DND-41 (cell line): ENCODE data around the gene FAM181B.

Source experiments
- ATAC-seq: fragments of 200-7000 bp; cut with Tn5 transposase; 3 replicates; pipeline ENCODE4 v1.9.1; 2021; ENCODE audit warnings: low read depth; ENCODE audit not compliant: insufficient read depth
- DNase-seq: peaks from one replicate; pipeline ENCODE4 v3.0.0-alpha.2; 2020
- H2AFZ ChIP-seq: 2 replicates; pipeline ENCODE4 v1.6.0; 2012; ENCODE audit warnings: low read depth, low read length
- H3K27ac ChIP-seq: 2 replicates; pipeline ENCODE4 v1.5.1; 2012; ENCODE audit warnings: low read length, inconsistent platforms
- H3K27me3 ChIP-seq: fragments of 200-600 bp; sonication (generic); 2 replicates; pipeline ENCODE4 v1.6.0; 2012; ENCODE audit warnings: low read length, mild to moderate bottlenecking, inconsistent platforms; ENCODE audit not compliant: insufficient read depth, poor library complexity
- H3K36me3 ChIP-seq: 2 replicates; pipeline ENCODE4 v1.5.1; 2012; ENCODE audit warnings: low read length, inconsistent platforms; ENCODE audit not compliant: insufficient read depth
- H3K4me1 ChIP-seq: 2 replicates; pipeline ENCODE4 v1.5.1; 2012; ENCODE audit warnings: mild to moderate bottlenecking, low read length; ENCODE audit not compliant: insufficient read depth
- H3K4me2 ChIP-seq: 2 replicates; pipeline ENCODE4 v1.6.0; 2012; ENCODE audit warnings: mild to moderate bottlenecking, moderate library complexity, low read length, inconsistent platforms; ENCODE audit not compliant: insufficient read depth
- H3K4me3 ChIP-seq, 2 experiments: fragments of 200-600 bp in 1 of 2; shearing (Covaris generic) in 1 of 2; 2 replicates each; pipeline ENCODE4 v1.5.1; 2012 to 2016; ENCODE audit warnings: inconsistent platforms in 2 of 2, low read length in 2 of 2, mild to moderate bottlenecking in 2 of 2, low read depth in 1 of 2, moderate library complexity in 1 of 2
- H3K79me2 ChIP-seq: 2 replicates; pipeline ENCODE4 v1.6.0; 2012; ENCODE audit warnings: low read length, inconsistent platforms; ENCODE audit not compliant: insufficient read depth
- H3K9ac ChIP-seq: 2 replicates; pipeline ENCODE4 v1.6.0; 2012; ENCODE audit warnings: low read depth, mild to moderate bottlenecking, inconsistent platforms, low read length, moderate library complexity
- H3K9me3 ChIP-seq: 2 replicates; pipeline ENCODE4 v1.5.1; 2012; ENCODE audit warnings: low read length, moderate library complexity, mild to moderate bottlenecking, inconsistent platforms; ENCODE audit not compliant: insufficient read depth, severe bottlenecking
- H4K20me1 ChIP-seq: 2 replicates; pipeline ENCODE4 v1.6.0; 2012; ENCODE audit warnings: low read length; ENCODE audit not compliant: insufficient read depth
- EZH2 ChIP-seq: IDR thresholded peaks from 3 replicates; pipeline ENCODE4 v1.6.1; 2012; ENCODE audit warnings: borderline replicate concordance, low read depth, mild to moderate bottlenecking, moderate library complexity, low read length, inconsistent platforms; ENCODE audit not compliant: severe bottlenecking
- TF ChIP-seq, protein P1 (sequence below): IDR thresholded peaks from 2 replicates; pipeline ENCODE4 v1.5.1; 2012; ENCODE audit warnings: borderline replicate concordance, low read length, moderate library complexity, mild to moderate bottlenecking; ENCODE audit not compliant: poor library complexity, severe bottlenecking; ENCODE audit errors: extremely low read depth

FAM181B gene

DNA sequence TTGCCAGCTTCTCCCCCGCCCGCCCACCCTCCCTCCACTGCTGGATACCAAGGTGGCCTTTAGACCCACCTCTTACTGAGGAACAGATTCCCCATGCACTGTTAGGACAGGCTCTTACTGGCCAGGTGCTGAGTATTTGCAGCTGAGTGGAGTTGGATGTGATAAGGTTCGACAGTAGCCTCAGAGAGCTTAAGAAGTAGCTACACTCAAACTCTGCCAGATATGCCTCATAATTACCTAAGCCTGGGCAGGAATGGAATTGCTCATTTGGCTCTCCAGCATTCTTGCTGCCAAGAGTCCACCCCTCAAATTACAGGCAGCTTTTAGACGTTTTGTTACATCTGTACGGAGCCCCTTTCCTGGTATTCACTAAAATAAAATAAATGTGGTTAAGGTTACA, 9.6 kb downstream of the FAM181B start:
- ATAC-seq (no peak), DNase-seq (no peak)
- H3K4me3 ChIP-seq, result no peak overlapping the region
- no peaks in the 10 kb centered on the region for H3K36me3 ChIP-seq
- H3K79me2 ChIP-seq, result no peaks in the 10 kb centered on the region
- H2AFZ ChIP-seq, result no peak overlapping the region
- no peak overlapping the region for H3K9ac ChIP-seq
- TF ChIP-seq EZH2, result no peak
- TF ChIP-seq, protein P1, sequence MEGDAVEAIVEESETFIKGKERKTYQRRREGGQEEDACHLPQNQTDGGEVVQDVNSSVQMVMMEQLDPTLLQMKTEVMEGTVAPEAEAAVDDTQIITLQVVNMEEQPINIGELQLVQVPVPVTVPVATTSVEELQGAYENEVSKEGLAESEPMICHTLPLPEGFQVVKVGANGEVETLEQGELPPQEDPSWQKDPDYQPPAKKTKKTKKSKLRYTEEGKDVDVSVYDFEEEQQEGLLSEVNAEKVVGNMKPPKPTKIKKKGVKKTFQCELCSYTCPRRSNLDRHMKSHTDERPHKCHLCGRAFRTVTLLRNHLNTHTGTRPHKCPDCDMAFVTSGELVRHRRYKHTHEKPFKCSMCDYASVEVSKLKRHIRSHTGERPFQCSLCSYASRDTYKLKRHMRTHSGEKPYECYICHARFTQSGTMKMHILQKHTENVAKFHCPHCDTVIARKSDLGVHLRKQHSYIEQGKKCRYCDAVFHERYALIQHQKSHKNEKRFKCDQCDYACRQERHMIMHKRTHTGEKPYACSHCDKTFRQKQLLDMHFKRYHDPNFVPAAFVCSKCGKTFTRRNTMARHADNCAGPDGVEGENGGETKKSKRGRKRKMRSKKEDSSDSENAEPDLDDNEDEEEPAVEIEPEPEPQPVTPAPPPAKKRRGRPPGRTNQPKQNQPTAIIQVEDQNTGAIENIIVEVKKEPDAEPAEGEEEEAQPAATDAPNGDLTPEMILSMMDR, result no peak
- H3K4me2 ChIP-seq, result no peak overlapping the region
- H4K20me1 ChIP-seq, result no peaks in the 10 kb centered on the region
- H3K27ac ChIP-seq, result no peak overlapping the region
- no peaks in the 10 kb centered on the region for H3K9me3 ChIP-seq
- no peaks in the 10 kb centered on the region for H3K27me3 ChIP-seq
- no peaks in the 10 kb centered on the region for H3K4me1 ChIP-seq

DNA sequence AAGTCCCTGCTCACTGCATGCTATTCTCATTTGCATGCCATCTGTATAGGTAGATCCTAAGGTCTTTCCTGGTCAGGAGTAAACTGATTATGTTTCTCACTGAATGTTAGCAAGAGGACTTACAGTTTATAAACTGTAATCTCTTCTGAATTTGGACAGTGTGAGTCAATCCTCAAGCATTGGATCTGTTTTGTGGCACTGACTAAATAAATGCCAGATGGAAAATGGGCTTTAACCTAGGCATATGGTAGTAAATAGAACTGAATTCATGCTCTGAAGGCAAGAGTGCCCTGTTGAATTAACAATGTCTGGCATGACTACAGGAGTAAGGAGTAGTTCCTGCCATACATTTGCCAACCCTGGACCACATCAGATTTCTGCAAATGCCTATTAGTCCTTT, 11.4 kb downstream of the FAM181B start:
- no peaks in the 10 kb centered on the region for H3K9me3 ChIP-seq
- no peaks in the 10 kb centered on the region for H3K27me3 ChIP-seq
- no peak for DNase-seq
- H3K9ac ChIP-seq, result no peak overlapping the region
- H3K4me1 ChIP-seq, result no peaks in the 10 kb centered on the region
- no peak overlapping the region for H3K27ac ChIP-seq
- H3K4me2 ChIP-seq, result no peak overlapping the region
- no peak overlapping the region for H3K4me3 ChIP-seq
- H4K20me1 ChIP-seq, result no peaks in the 10 kb centered on the region
- no peaks in the 10 kb centered on the region for H3K36me3 ChIP-seq
- H3K79me2 ChIP-seq, result no peaks in the 10 kb centered on the region
- ATAC-seq, result no peak
- H2AFZ ChIP-seq, result no peak overlapping the region
- no peak for TF ChIP-seq EZH2
- TF ChIP-seq, protein P1, result no peak

DNA sequence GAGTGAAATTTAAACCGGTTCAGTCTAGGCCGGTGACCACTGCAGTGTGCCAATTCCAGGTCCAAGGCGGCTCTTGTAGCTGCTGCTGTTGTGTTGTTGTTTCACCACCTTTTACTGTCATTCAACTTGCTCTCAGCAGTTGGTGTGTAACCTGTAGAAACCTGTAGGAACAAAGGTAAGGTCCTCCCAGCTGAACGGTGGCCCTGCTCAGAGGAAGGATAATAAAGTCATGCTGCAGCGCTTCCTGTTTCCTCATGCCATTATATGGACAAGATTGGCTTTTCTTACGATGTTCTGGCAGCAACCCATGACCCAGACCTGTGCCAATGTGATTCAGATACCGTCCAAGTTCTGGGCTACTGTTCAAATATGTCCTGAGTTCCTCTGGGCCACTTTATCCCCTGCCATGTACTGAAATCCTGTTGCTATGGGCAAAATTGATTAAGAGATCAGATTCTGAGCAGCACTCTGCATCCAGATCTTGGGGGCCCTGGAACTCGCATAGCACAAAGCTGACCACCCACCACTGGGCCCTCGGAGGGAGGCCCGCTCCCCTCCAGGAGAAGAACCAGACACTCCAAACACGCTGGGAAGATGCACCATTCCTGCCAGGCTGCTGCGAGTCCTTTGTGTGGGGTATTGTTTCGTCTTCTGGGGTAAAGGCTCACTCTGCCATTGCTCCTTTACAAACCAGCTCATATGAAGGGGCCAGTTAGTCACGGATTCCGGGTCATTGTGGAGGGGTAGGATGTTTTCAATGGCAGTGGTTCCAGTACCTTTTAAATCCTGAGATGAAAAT, 13.2 kb downstream of the FAM181B start:
- no peak overlapping the region for H3K9ac ChIP-seq
- H3K27me3 ChIP-seq, result no peaks in the 10 kb centered on the region
- H3K36me3 ChIP-seq, result no peaks in the 10 kb centered on the region
- H3K4me2 ChIP-seq, result no peak overlapping the region
- H3K4me1 ChIP-seq, result no peaks in the 10 kb centered on the region
- TF ChIP-seq, protein P1, result no peak
- no peak for TF ChIP-seq EZH2
- DNase-seq (no peak), ATAC-seq (no peak)
- no peaks in the 10 kb centered on the region for H3K9me3 ChIP-seq
- H3K79me2 ChIP-seq, result no peaks in the 10 kb centered on the region
- H3K27ac ChIP-seq, result no peak overlapping the region
- H4K20me1 ChIP-seq, result no peaks in the 10 kb centered on the region
- no peak overlapping the region for H2AFZ ChIP-seq
- H3K4me3 ChIP-seq, result no peak overlapping the region
